ENCODE data around the gene TTC8. TPM values are rescaled to one million over a fixed set of nuclear protein-coding genes. Genes with fewer than 3 reads are reported as not detected.
"Not testable (repeated sequence)": the region's sequence is repeated elsewhere in the genome, so short reads cannot be mapped to it uniquely, and the experiment has no call there.

The TTC8 gene
- total and polyA plus RNA-seq, 10 donors, result 4.5 to 23.6 (median 11.0) TPM

- TF ChIP-seq CTCF (IDR thresholded peaks at IDR 0.05 in 8 of 11, conservative IDR thresholded peaks at IDR 0.05 in 3 of 11), result no peak
- TF ChIP-seq POLR2AphosphoS5 (IDR thresholded peaks at IDR 0.05), result no peak
- no peak for TF ChIP-seq POLR2A (IDR thresholded peaks at IDR 0.05)
- no peak overlapping the region for H3K4me3 ChIP-seq
- DNase-seq, result no peak
- peaks cover 0 to 25% (median 3%) of the 10 kb centered on the region in 6 donors for H3K36me3 ChIP-seq
- no peaks in the 10 kb centered on the region for H3K9me3 ChIP-seq
- WGBS, 5 donors, result 80 to 91% (median 82%) methylated on average over 1 of the region's 1 CpG
- H3K27me3 ChIP-seq (replicated peaks in 1 of 7), result no peaks in the 10 kb centered on the region
- no peaks in the 10 kb centered on the region for H3K4me1 ChIP-seq
- intact Hi-C loops (cut with DNase I; ENCODE audit: low total_unique reads), result no loop called here
- no peak overlapping the region for H3K27ac ChIP-seq
Observed at GRCh38 chr14:88852632-88853031, 28.2 kb downstream of the TTC8 start.

- Histone ChIP-seq H3K4me1 (no peaks in the 10 kb centered on the region), H3K4me3 (no peak overlapping the region), H3K27ac (no peak overlapping the region), H3K36me3 (peaks cover 0 to 30% (median 4%) of the 10 kb centered on the region in 6 donors), H3K27me3 (replicated peaks in 1 of 7) (no peaks in the 10 kb centered on the region), H3K9me3 (no peaks in the 10 kb centered on the region)
- TF ChIP-seq POLR2A (IDR thresholded peaks at IDR 0.05), result no peak
- no peak for TF ChIP-seq CTCF (IDR thresholded peaks at IDR 0.05 in 8 of 11, conservative IDR thresholded peaks at IDR 0.05 in 3 of 11)
- no peak for TF ChIP-seq POLR2AphosphoS5 (IDR thresholded peaks at IDR 0.05)
- intact Hi-C loops (cut with DNase I; ENCODE audit: low total_unique reads), result no loop called here
- no peak for DNase-seq
Observed at GRCh38 chr14:88853129-88853528, 28.7 kb downstream of the TTC8 start.

- H3K36me3 ChIP-seq, result peaks cover 0 to 57% (median 4%) of the 10 kb centered on the region in 6 donors
- DNase-seq, result no peak
- intact Hi-C loops (cut with DNase I; ENCODE audit: low total_unique reads), result no loop called here
- TF ChIP-seq POLR2A (IDR thresholded peaks at IDR 0.05) (no peak), POLR2AphosphoS5 (IDR thresholded peaks at IDR 0.05) (no peak), CTCF (IDR thresholded peaks at IDR 0.05 in 8 of 11, conservative IDR thresholded peaks at IDR 0.05 in 3 of 11) (no peak)
- H3K27ac ChIP-seq, result no peak overlapping the region
- no peaks in the 10 kb centered on the region for H3K27me3 ChIP-seq (replicated peaks in 1 of 7)
- peaks cover 0 to 4% (median 0%) of the 10 kb centered on the region in 8 donors for H3K9me3 ChIP-seq
- H3K4me1 ChIP-seq, result no peaks in the 10 kb centered on the region
- H3K4me3 ChIP-seq, result no peak overlapping the region
- 91 to 100% (median 95%) methylated on average over 1 of the region's 1 CpG for WGBS, 5 donors
Observed at GRCh38 chr14:88856786-88857366, 32.4 kb downstream of the TTC8 start.

- H3K27ac ChIP-seq; intact Hi-C loops (cut with DNase I; ENCODE audit: low total_unique reads); H3K4me1 ChIP-seq; H3K4me3 ChIP-seq; H3K9me3 ChIP-seq; H3K27me3 ChIP-seq (replicated peaks in 1 of 7); DNase-seq: not testable (repeated sequence)
- peaks cover 0 to 64% (median 4%) of the 10 kb centered on the region in 6 donors for H3K36me3 ChIP-seq
- 93 to 99% (median 96%) methylated on average over 3 of the region's 3 CpGs for WGBS, 5 donors
Observed at GRCh38 chr14:88857861-88858260, 33.4 kb downstream of the TTC8 start.

GRCh38 chr14:88859118-88859517 is 34.7 kb downstream of the TTC8 start:
- H3K4me3 ChIP-seq; H3K9me3 ChIP-seq; DNase-seq; intact Hi-C loops (cut with DNase I; ENCODE audit: low total_unique reads); H3K27ac ChIP-seq; H3K27me3 ChIP-seq (replicated peaks in 1 of 7); H3K4me1 ChIP-seq: not testable (repeated sequence)
- H3K36me3 ChIP-seq, result peaks cover 0 to 68% (median 4%) of the 10 kb centered on the region in 6 donors
- WGBS, 5 donors, result 93 to 98% (median 95%) methylated on average over 2 of the region's 2 CpGs
